Measurements from ENCODE around the gene ANXA5.

DNA sequence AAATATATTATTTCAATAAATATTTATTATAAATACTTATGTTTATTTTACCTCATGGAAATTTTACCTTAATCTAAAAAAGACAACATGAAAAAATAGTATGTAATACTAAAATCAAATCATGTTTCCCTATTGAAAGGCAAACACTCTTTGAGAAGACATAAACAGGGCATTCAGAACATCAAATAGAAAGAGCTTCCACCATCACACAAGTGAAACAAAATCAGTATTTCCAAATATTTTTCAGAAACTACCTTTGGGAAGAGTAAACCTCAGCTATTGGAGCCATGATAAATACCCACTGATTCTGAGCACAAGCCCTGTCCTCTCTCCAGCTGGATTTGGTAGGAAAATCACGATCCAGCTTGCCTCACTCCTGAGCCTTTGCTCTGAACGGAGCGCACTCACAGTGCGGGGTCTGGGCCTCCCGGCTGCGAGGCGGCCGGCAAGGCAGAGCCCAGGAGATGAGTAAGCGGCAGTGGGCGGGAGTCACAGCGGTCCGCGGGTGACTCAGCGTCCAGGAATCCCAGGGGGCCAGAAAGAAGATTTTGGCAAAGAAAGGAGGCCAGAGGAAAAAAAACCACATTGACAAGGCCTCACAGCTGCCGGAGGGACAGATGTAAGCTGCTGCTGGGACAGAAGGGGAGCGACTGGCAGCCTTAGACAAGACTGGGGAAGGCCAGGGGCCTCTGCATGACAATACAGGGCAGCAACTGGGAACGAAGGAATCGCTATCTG lies 14.7 kb upstream of the ANXA5 start:
- TF ChIP-seq, protein P1, sequence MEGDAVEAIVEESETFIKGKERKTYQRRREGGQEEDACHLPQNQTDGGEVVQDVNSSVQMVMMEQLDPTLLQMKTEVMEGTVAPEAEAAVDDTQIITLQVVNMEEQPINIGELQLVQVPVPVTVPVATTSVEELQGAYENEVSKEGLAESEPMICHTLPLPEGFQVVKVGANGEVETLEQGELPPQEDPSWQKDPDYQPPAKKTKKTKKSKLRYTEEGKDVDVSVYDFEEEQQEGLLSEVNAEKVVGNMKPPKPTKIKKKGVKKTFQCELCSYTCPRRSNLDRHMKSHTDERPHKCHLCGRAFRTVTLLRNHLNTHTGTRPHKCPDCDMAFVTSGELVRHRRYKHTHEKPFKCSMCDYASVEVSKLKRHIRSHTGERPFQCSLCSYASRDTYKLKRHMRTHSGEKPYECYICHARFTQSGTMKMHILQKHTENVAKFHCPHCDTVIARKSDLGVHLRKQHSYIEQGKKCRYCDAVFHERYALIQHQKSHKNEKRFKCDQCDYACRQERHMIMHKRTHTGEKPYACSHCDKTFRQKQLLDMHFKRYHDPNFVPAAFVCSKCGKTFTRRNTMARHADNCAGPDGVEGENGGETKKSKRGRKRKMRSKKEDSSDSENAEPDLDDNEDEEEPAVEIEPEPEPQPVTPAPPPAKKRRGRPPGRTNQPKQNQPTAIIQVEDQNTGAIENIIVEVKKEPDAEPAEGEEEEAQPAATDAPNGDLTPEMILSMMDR (IDR thresholded peaks at IDR 0.05; ENCODE audit: low read depth, low read length): no peak
- TF ChIP-seq POLR2A (IDR thresholded peaks at IDR 0.05; ENCODE audit: extremely low read depth, insufficient read length): no peak

Data from NB4 (cell line).